ENCODE data around the gene SPINT2.

SPINT2 gene

DNA sequence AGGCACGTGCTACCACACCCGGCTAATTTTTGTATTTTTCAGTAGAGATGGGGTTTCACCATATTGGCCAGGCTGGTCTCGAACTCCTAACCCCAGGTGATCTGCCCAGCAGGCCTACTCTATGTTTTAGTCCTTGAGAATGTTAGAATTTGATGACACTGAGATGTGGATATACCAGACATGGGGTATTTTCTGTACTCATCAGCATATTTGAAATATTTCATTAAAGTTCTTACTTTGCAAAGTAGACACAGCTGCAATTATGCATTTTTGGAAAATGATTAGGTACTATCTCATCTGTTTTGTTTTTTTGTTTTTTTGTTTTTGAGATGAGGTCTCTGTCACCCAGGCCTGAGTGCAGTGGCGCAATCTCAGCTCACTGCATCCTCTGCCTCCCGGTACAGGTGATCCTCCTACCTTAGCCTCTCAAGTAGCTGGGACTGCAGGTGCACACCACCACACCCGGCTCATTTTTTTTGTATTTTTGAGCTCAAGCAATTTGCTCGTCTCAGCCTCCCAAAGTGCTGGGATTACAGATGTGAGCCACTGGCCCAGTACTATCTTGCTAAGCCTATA is 12.7 kb downstream of the SPINT2 start:
- Mint-ChIP-seq H3K36me3 (no peaks in the 10 kb centered on the region), H3K9me3 (no peaks in the 10 kb centered on the region), H3K27me3 (no peaks in the 10 kb centered on the region), H3K4me3 (no peak overlapping the region), H3K4me1 (peaks cover 6% of the 10 kb centered on the region), H3K27ac (no peak overlapping the region)

DNA sequence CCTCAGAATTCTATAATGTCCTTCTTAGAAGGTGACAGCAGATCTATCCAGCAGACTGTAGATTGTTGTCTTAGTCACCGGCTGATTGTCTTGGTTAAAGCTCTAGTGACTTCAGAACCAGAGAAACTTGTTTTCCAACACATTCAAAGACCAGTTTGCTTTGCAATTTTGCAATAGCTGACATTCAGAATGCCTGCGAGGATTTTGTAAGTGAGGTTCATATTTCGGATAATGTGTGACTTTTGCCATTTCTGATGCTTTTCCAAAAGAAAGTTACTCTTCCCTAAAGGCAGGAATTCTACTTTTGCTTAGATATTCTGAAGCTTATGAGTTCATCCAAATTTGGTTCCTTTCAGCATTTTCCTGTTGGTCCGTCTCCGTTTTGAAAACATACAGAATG is 13.2 kb downstream of the SPINT2 start:
- no peaks in the 10 kb centered on the region for H3K36me3 Mint-ChIP-seq
- H3K27me3 Mint-ChIP-seq = no peaks in the 10 kb centered on the region
- peaks cover 8% of the 10 kb centered on the region for H3K4me1 Mint-ChIP-seq
- H3K9me3 Mint-ChIP-seq = no peaks in the 10 kb centered on the region
- no peak overlapping the region for H3K27ac Mint-ChIP-seq
- H3K4me3 Mint-ChIP-seq = no peak overlapping the region

DNA sequence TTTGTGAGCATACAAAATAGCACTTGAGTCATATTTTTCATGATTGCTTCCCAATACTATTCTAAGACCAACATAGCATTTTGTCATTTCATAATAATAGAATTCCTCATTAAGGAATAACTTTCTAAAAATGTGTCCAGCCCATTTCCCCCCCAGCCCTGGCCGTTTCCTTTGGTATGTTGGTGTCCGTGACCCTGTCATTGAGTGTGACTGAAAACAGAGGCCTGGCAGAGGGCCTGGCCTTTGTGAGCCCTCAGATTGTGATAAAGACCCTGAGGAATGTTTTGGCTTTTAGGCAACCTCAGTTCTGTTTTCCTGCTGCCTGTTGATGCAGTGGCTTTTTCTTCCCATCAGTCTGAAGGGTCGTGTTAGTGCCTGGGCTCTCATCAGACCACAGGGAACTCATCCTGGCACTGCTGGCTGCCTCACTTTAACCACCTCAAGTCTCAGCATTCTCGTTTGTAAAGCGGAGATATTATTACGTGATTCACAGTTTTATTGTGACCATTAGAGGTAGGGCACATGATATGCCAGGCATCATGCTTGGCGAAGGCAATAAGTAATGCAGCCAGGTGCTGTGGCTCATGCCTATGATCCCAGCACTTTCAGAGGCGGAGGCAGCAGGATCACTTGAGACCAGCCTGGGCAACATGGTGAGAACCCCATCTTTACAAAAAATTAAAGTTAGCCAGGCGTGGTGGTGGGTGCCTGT is 13.8 kb downstream of the SPINT2 start:
- H3K9me3 Mint-ChIP-seq = no peaks in the 10 kb centered on the region
- peaks cover 8% of the 10 kb centered on the region for H3K4me1 Mint-ChIP-seq
- no peak overlapping the region for H3K4me3 Mint-ChIP-seq
- no peaks in the 10 kb centered on the region for H3K27me3 Mint-ChIP-seq
- H3K27ac Mint-ChIP-seq = peak overlapping the region; percentile 59
- no peaks in the 10 kb centered on the region for H3K36me3 Mint-ChIP-seq

DNA sequence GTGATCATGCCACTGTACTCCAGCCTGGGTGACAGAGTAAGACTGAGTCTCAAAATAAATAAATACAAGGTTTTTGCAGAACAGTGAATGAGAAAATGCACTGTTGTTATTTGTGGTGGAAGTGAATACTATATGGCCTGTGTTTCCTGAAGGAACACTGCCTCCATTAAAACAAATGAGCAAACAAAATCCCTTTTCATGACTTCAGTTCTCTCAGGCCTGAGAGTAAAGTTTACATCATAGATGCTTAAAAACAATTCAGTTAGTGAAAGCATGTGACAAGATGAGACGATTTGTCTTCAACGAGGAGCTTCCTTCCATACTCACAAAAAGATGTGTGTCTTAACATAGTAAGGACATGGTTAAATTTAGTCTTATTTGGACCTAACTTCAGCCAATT is 14.4 kb downstream of the SPINT2 start:
- no peaks in the 10 kb centered on the region for H3K9me3 Mint-ChIP-seq
- peaks cover 8% of the 10 kb centered on the region for H3K4me1 Mint-ChIP-seq
- no peaks in the 10 kb centered on the region for H3K27me3 Mint-ChIP-seq
- H3K36me3 Mint-ChIP-seq = no peaks in the 10 kb centered on the region
- no peak overlapping the region for H3K27ac Mint-ChIP-seq
- H3K4me3 Mint-ChIP-seq = no peak overlapping the region

DNA sequence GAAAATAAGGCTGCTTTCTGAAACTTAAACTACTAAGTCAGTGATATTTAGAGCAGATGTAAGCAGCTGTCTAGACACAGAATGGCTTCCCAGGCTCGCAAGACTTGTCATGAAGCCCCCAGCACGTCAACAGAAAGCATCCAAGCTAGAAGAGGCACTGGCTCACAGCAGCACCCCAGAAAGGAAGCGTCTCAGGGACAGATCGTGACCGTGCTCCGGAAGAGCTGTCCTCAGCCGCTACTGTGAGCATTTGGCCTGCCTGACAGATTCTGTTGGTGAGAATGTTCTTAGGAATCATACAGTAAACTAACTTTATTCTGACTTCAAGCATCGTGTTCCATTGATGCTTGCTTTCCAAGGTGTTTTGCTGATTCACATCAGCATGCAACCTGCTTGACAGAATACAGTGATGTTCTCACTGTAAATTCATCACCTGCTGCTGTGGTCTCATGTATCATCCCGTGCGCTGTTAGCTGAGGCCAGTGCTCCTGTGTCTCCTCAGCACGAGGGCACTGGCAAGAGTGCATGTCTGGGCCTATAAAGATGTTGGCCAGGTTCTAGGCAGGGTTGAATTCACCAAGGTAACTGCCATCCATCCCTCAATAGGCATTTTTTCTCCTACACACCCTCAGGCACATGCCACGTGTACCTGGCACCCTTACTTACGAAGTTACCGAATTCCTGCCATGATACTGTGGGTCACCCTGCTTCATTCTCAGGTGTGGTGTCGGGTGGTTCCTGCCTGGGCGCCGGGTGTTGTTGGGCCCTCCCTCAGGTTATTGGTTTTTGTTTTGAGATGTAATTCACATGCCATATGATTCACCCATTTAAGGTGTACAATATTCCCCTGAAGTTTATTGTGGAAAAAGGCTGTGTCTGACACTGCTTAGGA is 15.9 kb downstream of the SPINT2 start:
- H3K27ac Mint-ChIP-seq = no peak overlapping the region
- no peaks in the 10 kb centered on the region for H3K27me3 Mint-ChIP-seq
- no peaks in the 10 kb centered on the region for H3K9me3 Mint-ChIP-seq
- no peak overlapping the region for H3K4me3 Mint-ChIP-seq
- H3K36me3 Mint-ChIP-seq = no peaks in the 10 kb centered on the region
- H3K4me1 Mint-ChIP-seq = peaks cover 8% of the 10 kb centered on the region

DNA sequence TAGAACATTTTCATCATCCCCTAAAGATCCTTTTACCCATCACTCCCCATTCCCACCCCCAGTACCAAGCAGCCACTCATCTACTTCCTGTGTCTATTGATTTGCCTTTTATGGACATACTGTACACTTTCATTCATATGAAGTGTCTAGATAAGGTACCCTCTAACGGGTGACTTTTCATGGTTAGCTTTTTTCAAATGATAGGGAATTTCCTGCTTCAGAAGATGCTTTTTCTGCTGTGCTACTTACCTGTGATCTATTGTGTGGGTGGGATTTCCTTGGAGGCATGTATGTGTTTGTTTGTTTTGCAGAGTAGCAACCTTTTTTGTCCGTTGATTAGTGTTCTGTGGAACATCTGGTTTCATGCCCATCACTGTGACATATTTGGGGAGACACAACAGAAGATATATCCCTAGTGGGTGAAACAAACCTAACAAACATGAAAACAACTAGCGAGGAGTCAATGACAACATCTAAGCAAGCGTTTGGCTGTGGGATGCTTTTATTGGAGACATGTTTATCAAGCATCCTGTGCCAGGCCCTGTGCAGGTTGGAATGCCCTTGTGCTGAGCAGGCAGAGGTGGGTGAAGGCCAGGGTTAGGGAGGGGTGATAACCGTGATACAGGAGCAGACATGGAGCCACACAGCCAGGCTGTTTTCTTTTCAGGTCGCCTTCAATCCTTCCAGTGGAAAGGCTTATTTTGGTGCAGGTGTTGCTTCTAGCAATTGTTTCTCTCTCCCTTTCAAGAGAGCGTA is 17.6 kb downstream of the SPINT2 start:
- Mint-ChIP-seq H3K9me3 (no peaks in the 10 kb centered on the region), H3K4me3 (no peak overlapping the region), H3K27ac (peak overlapping the region; percentile 48), H3K36me3 (peaks cover 3% of the 10 kb centered on the region), H3K4me1 (peaks cover 8% of the 10 kb centered on the region), H3K27me3 (no peaks in the 10 kb centered on the region)

DNA sequence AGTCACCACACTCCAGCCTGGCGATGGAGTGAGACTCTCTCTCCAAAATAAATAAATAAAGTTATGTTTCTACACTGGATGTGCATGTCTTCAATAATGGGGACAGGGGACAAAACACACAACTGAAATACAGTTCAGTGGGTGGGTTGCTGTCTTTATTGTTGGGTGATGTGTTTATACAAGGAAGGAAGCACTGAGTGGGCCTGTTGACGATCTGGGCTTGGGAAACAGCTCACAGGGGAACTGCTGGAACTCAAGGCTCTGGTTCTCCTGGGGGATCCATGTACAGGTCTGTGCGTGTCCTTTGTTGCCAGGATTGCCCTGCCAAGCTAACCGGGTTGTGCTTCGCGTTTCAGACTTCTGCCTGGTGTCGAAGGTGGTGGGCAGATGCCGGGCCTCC is 18.9 kb downstream of the SPINT2 start:
- no peaks in the 10 kb centered on the region for H3K27me3 Mint-ChIP-seq
- H3K4me3 Mint-ChIP-seq = no peak overlapping the region
- peaks cover 8% of the 10 kb centered on the region for H3K4me1 Mint-ChIP-seq
- H3K27ac Mint-ChIP-seq = no peak overlapping the region
- H3K9me3 Mint-ChIP-seq = no peaks in the 10 kb centered on the region
- H3K36me3 Mint-ChIP-seq = peaks cover 3% of the 10 kb centered on the region

DNA sequence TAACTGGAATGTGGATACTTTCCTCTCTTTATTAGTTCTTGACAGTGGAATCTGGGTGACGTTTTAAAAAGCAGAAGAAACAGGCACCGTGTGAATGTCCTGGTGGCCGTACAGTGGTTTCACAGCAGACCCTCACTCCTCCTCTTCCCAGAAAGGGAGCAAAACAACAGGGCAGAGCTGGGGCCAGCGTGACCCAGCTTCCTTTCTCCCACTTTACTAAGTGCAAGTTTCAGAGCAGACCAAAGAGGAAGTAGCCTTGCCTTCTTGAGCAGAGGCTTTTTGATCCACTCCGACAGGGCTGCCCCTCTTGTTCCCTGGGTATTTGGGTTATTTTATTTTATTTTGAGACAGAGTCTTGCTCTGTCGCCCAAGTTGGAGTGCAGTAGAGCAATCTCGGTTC is 20.0 kb downstream of the SPINT2 start:
- H3K4me1 Mint-ChIP-seq = peaks cover 8% of the 10 kb centered on the region
- H3K27ac Mint-ChIP-seq = no peak overlapping the region
- H3K27me3 Mint-ChIP-seq = no peaks in the 10 kb centered on the region
- no peaks in the 10 kb centered on the region for H3K9me3 Mint-ChIP-seq
- no peak overlapping the region for H3K4me3 Mint-ChIP-seq
- peaks cover 3% of the 10 kb centered on the region for H3K36me3 Mint-ChIP-seq

DNA sequence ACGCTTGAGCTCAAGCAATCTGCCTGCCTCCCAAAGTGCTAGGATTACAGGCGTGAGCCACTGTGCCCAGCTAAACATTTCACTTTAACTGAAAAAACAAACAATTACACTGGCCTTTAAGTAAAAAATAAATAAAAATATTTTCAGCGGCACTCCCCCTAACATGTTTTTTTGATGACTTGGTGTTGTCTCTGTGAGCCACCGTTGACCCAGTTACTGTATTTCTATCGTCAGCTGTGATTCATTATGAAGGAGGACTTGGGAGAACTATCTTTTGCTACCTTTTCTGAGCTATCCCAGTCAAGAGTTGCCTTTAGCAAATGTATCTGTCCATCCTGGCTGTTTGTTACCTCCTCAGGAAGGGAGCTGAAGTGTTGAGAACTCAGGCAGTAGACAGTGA is 21.2 kb downstream of the SPINT2 start:
- H3K27ac Mint-ChIP-seq = no peak overlapping the region
- H3K4me3 Mint-ChIP-seq = no peak overlapping the region
- peaks cover 8% of the 10 kb centered on the region for H3K4me1 Mint-ChIP-seq
- peaks cover 3% of the 10 kb centered on the region for H3K36me3 Mint-ChIP-seq
- H3K9me3 Mint-ChIP-seq = no peaks in the 10 kb centered on the region
- H3K27me3 Mint-ChIP-seq = no peaks in the 10 kb centered on the region

DNA sequence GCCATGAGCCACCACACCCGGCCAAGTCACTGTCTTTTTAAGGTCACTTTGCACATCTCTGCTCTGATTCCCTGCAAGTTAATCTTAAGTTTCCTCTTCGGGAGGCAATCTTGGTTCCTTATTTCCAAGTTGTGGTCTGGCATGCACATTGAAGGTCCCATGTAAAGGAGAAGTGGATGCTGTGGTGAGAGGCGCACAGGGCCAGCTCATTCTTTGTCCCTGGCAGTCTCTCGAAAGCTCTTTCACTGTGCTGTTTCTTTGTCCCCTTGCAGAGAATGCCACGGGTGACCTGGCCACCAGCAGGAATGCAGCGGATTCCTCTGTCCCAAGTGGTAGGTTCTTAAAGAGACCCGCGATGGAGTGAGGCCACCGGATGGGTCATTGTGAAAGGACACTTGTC is 23.2 kb downstream of the SPINT2 start:
- Mint-ChIP-seq H3K27ac (no peak overlapping the region), H3K4me3 (no peak overlapping the region), H3K4me1 (no peaks in the 10 kb centered on the region), H3K36me3 (peaks cover 3% of the 10 kb centered on the region), H3K27me3 (no peaks in the 10 kb centered on the region), H3K9me3 (no peaks in the 10 kb centered on the region)

DNA sequence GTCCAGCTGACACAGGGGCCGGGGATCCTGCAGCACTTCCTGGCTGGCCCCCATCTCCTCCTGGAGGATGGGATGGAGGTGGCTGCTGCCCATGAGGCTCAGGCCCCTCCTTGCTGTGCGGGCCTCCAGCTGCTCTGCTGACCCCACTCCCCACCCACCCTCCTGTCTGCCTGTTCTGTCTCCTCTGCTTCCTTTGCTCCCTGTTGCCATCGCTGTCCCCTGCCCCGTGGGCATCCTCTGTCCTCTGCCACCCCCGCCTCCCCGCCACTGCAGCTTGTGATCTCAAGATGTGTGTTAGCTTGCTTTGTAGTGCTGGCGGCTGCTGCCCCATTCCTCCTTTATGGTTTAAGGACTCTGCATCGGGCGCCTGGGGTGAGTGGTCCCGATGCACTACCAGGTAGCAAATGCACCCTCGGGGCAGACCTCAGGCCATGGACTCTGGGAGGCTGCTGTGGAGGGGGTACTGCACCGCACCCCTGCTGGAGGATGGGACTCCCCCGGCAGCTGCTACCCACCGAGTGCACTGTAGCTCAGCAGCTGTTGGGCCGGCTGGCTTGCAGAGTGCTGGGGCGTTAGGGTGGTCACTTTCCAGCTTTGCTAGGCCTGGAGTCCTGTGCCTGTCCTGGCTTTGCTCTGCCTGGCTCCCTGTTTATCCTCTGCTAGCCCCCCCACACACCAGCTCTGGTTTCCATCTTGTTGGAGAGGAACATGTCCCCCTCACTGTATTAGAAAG is 23.9 kb downstream of the SPINT2 start:
- Mint-ChIP-seq H3K27me3 (no peaks in the 10 kb centered on the region), H3K27ac (no peak overlapping the region)

DNA sequence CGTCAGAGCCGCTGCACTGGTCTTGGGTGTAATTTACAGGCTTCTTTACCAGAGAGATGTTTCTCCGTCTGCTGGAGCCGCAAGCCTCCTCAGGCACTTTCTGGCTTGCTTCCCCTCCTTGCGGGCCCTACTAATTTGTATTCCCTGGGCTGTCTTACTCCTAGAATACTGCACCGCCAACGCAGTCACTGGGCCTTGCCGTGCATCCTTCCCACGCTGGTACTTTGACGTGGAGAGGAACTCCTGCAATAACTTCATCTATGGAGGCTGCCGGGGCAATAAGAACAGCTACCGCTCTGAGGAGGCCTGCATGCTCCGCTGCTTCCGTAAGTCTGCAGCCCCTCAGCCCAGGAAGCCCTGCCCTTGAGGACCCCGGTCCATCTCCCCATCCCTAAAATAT is 25.6 kb downstream of the SPINT2 start:
- H3K9me3 Mint-ChIP-seq = no peaks in the 10 kb centered on the region
- H3K27ac Mint-ChIP-seq = no peak overlapping the region
- H3K36me3 Mint-ChIP-seq = peaks cover 3% of the 10 kb centered on the region
- H3K4me3 Mint-ChIP-seq = no peak overlapping the region
- no peaks in the 10 kb centered on the region for H3K4me1 Mint-ChIP-seq
- H3K27me3 Mint-ChIP-seq = no peaks in the 10 kb centered on the region

More for the DNA sequence above, 23.9 kb downstream of the SPINT2 start:
- peaks cover 3% of the 10 kb centered on the region for H3K36me3 Mint-ChIP-seq
- no peak overlapping the region for H3K4me3 Mint-ChIP-seq
- no peaks in the 10 kb centered on the region for H3K4me1 Mint-ChIP-seq
- no peaks in the 10 kb centered on the region for H3K9me3 Mint-ChIP-seq

DNA sequence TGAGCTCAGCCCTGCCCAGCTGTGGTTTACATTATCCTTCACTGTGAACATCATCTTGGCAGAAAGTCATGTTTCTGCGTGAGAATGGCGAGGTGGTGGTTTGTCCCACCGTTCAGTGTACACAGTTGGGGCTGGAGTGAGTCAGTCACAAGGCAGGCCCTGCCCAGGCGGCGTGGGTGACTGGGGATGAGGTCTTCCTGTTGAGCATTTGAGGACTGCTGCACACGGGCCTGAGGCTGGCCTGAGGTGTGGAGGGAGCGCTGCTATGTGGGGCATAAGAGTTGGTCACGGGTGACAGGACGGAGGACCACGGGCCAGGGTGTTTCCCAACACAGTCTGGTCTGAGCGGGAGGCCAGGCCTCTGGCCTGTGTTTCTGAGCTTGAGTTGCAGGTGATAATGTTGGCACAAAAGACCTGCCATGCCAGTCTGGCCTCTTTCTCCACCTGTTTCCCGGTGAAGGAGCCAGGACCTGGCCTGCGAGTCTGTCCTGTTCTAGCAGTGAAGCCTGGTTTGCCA is 26.3 kb downstream of the SPINT2 start:
- H3K27ac Mint-ChIP-seq = no peak overlapping the region
- H3K27me3 Mint-ChIP-seq = no peaks in the 10 kb centered on the region
- H3K4me1 Mint-ChIP-seq = no peaks in the 10 kb centered on the region
- H3K4me3 Mint-ChIP-seq = no peak overlapping the region
- H3K9me3 Mint-ChIP-seq = no peaks in the 10 kb centered on the region
- H3K36me3 Mint-ChIP-seq = peaks cover 3% of the 10 kb centered on the region

DNA sequence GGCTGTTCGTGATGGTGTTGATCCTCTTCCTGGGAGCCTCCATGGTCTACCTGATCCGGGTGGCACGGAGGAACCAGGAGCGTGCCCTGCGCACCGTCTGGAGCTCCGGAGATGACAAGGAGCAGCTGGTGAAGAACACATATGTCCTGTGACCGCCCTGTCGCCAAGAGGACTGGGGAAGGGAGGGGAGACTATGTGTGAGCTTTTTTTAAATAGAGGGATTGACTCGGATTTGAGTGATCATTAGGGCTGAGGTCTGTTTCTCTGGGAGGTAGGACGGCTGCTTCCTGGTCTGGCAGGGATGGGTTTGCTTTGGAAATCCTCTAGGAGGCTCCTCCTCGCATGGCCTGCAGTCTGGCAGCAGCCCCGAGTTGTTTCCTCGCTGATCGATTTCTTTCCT is 27.5 kb downstream of the SPINT2 start:
- H3K36me3 Mint-ChIP-seq = no peaks in the 10 kb centered on the region
- no peak overlapping the region for H3K27ac Mint-ChIP-seq
- no peaks in the 10 kb centered on the region for H3K27me3 Mint-ChIP-seq
- no peak overlapping the region for H3K4me3 Mint-ChIP-seq
- H3K9me3 Mint-ChIP-seq = no peaks in the 10 kb centered on the region
- H3K4me1 Mint-ChIP-seq = no peaks in the 10 kb centered on the region

DNA sequence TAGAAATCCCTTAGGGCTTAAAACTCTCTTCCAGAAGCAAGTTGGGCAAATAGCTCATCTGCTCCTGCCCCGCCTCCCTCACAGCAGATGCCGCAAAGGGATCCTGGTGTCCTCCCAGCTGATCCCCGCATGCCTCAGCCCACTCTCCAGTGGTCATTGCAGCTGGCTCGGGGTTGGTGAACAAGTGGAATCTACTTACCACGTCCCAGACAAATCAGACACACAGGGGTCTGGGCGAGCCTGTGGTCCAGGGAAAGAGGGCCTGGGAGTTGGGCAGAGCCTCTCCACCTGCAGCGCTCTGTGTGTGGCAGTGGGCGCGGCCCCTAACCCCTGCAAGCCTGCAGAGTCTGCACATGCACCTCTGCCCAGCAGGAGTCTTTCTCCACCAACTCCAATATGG is 28.9 kb downstream of the SPINT2 start:
- Mint-ChIP-seq H3K27ac (no peak overlapping the region), H3K9me3 (no peaks in the 10 kb centered on the region), H3K4me1 (no peaks in the 10 kb centered on the region), H3K27me3 (no peaks in the 10 kb centered on the region), H3K4me3 (no peak overlapping the region), H3K36me3 (no peaks in the 10 kb centered on the region)
